Measurements from ENCODE around the gene ACTN4. TPM values are rescaled to one million over a fixed set of nuclear protein-coding genes. Genes with fewer than 3 reads are reported as not detected.

The ACTN4 gene
- total RNA-seq, 1 donor from 2014 or later: 921 TPM

GRCh38 chr19:38773469-38774177 lies 126.2 kb downstream of the ACTN4 start, which contains the start of gene LGALS7:
Gene LGALS7, minus strand, starts transcription at chr19:38773517. Its CDS starts 25 bp downstream, at chr19:38773492.
- Mint-ChIP-seq H3K36me3 (ENCODE audit: low read depth) (no peaks in the 10 kb centered on the region), H3K27me3 (ENCODE audit: low read depth) (peaks cover 1% of the 10 kb centered on the region), H3K4me1 (ENCODE audit: low read depth) (no peaks in the 10 kb centered on the region), H3K9me3 (ENCODE audit: low read depth) (no peaks in the 10 kb centered on the region), H3K4me3 (ENCODE audit: unreplicated experiment) (no peak within 1 kb of the TSS), H3K27ac (ENCODE audit: unreplicated experiment) (no peak within 1 kb of the TSS)
- DNase-seq (ENCODE audit: low spot score): peak; percentile 62
- TF ChIP-seq CTCF (IDR thresholded peaks at IDR 0.05): no peak

- H3K36me3 Mint-ChIP-seq (ENCODE audit: low read depth): no peaks in the 10 kb centered on the region
- H3K4me3 Mint-ChIP-seq (ENCODE audit: unreplicated experiment): no peak overlapping the region
- no peaks in the 10 kb centered on the region for H3K9me3 Mint-ChIP-seq (ENCODE audit: low read depth)
- no peak overlapping the region for H3K27ac Mint-ChIP-seq (ENCODE audit: unreplicated experiment)
- DNase-seq (ENCODE audit: low spot score): peak; percentile 58
- H3K4me1 Mint-ChIP-seq (ENCODE audit: low read depth): no peaks in the 10 kb centered on the region
- H3K27me3 Mint-ChIP-seq (ENCODE audit: low read depth): peaks cover 5% of the 10 kb centered on the region
- no peak for TF ChIP-seq CTCF (IDR thresholded peaks at IDR 0.05)
These were observed 126.9 kb downstream of the ACTN4 start for GRCh38 chr19:38774181-38774950.

- DNase-seq (ENCODE audit: low spot score): no peak
- Mint-ChIP-seq H3K36me3 (ENCODE audit: low read depth) (no peaks in the 10 kb centered on the region), H3K4me3 (ENCODE audit: unreplicated experiment) (no peak overlapping the region), H3K27ac (ENCODE audit: unreplicated experiment) (no peak overlapping the region), H3K4me1 (ENCODE audit: low read depth) (no peaks in the 10 kb centered on the region), H3K27me3 (ENCODE audit: low read depth) (peaks cover 24% of the 10 kb centered on the region), H3K9me3 (ENCODE audit: low read depth) (no peaks in the 10 kb centered on the region)
- TF ChIP-seq CTCF (IDR thresholded peaks at IDR 0.05): no peak
These were observed 131.3 kb downstream of the ACTN4 start for GRCh38 chr19:38778733-38779132.

- no peaks in the 10 kb centered on the region for H3K36me3 Mint-ChIP-seq (ENCODE audit: low read depth)
- no peaks in the 10 kb centered on the region for H3K4me1 Mint-ChIP-seq (ENCODE audit: low read depth)
- no peak overlapping the region for H3K4me3 Mint-ChIP-seq (ENCODE audit: unreplicated experiment)
- peaks cover 24% of the 10 kb centered on the region for H3K27me3 Mint-ChIP-seq (ENCODE audit: low read depth)
- no peak for DNase-seq (ENCODE audit: low spot score)
- H3K9me3 Mint-ChIP-seq (ENCODE audit: low read depth): no peaks in the 10 kb centered on the region
- no peak for TF ChIP-seq CTCF (IDR thresholded peaks at IDR 0.05)
- no peak overlapping the region for H3K27ac Mint-ChIP-seq (ENCODE audit: unreplicated experiment)
These were observed 133.0 kb downstream of the ACTN4 start for GRCh38 chr19:38780443-38780842.

- TF ChIP-seq CTCF (IDR thresholded peaks at IDR 0.05): no peak
- no peak overlapping the region for H3K27ac Mint-ChIP-seq (ENCODE audit: unreplicated experiment)
- no peak for DNase-seq (ENCODE audit: low spot score)
These were observed 133.6 kb downstream of the ACTN4 start for GRCh38 chr19:38781058-38781457.

More at GRCh38 chr19:38781058-38781457, 133.6 kb downstream of the ACTN4 start:
- Mint-ChIP-seq H3K36me3 (ENCODE audit: low read depth) (no peaks in the 10 kb centered on the region), H3K27me3 (ENCODE audit: low read depth) (peaks cover 24% of the 10 kb centered on the region), H3K4me3 (ENCODE audit: unreplicated experiment) (no peak overlapping the region), H3K9me3 (ENCODE audit: low read depth) (no peaks in the 10 kb centered on the region), H3K4me1 (ENCODE audit: low read depth) (no peaks in the 10 kb centered on the region)
